AML-193 (cell line): Measurements from ENCODE around the gene KCNK4.

Source experiments
- DNase-seq, 2 experiments: peaks; one replicate each; lab custom pipeline; 2025; lab: John Stamatoyannopoulos, UW

KCNK4 gene

DNA sequence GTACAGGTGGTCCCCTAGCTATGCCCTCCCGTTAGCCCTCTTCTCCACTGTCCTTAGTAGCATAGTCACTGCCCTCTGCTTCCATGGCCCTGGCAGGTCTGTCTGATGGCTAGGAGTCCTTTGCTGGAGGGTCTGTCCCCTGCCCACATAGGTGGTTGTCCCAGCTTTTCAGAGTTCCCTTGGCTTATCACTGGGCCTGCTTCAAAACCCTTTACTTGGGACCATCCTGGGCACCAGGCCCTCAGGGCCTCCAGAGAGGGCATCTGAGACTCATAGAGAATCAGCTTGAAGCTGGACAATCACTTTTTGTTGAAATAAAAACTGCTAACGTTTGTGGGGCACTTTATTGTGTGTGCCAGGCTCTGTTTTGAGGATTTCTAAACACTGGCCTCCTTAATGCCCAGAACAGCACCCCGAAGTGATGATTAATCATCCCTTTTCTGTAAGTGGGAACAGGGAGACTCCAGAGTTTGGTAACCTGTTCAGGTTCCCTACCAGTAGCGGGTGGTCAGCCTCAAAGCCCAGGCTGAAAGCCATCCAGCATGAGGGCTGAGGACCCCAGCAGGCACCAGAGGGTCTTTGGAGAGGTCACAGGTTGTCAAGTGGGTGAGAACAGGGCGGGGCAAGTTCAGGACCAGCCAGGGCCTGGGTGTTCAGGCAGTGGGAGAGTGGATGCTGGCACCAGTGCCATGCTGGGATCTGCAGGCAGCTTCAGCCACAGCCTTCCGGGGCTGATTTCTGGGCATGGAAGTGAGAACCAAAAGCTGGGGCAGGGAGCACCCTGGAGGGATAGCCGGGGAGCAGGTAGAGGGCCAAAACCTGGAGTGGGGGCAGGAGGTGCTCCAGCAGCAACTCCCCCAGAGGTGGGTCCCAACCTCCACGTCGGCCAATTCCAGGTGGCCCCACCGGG, 495 bp upstream of the KCNK4 start:
- no peak for DNase-seq

DNA sequence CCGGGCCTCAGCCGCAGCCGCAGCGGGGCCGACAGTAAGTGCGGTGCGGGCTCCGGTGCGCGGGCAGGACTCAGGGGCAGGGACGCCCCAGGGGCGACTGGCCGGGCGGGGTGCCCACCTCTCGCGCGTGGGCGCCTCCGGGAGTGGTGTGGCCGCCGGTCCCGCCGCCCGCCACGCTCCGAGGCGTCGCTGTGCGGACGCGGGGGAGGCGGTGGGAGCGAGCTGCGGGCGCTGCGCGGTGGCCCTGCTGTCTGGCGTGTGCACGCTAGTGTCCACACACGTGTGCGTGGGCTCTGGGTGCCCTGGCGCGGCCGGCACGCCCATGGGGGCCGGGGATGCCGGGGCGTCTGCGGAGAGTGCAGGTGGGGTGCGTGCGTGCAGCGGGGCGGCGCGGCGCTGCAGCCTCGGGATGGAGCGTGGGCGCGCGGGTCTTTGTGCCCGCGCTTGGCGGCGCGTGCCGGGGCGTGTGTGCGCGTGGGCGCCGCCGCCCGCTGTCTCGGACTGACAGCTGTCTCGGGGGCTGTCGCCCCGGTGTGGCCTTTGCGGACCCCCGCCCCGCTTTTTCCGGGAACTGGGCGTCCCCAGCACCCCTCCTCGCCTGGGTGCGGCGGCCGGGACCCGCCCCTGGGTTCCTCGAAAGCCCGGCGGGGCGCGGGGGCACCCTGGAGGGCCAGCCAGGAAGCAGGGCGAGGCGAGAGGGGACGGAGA, 804 bp downstream of the KCNK4 start:
- no peak for DNase-seq

GRCh38 chr11:64292460-64293254, 1.6 kb downstream of the KCNK4 start:
- no peak for DNase-seq

DNA sequence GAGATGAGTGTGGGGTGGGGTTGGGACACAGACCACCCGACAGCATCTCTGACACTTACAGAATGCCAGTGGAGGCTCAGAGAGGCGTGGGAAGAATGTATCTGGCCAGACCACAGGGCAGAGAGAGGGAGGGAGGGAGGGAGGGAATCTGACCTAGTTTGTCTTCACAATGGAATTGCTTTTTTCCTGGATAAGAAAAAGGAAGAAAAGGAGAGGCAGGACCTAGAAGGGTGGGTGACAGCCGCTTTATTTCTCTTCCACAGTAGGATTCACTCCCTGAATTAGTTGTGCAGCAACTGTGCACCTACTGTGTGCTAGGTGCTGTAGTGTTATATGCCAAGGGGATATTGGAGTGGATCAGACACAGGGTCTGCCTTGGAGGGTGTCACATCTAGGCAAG, 3.7 kb downstream of the KCNK4 start:
- no peak for DNase-seq

GRCh38 chr11:64295760-64296159, 4.7 kb downstream of the KCNK4 start:
- DNase-seq: no peak

GRCh38 chr11:64296236-64296635, 5.1 kb downstream of the KCNK4 start:
- no peak for DNase-seq

DNA sequence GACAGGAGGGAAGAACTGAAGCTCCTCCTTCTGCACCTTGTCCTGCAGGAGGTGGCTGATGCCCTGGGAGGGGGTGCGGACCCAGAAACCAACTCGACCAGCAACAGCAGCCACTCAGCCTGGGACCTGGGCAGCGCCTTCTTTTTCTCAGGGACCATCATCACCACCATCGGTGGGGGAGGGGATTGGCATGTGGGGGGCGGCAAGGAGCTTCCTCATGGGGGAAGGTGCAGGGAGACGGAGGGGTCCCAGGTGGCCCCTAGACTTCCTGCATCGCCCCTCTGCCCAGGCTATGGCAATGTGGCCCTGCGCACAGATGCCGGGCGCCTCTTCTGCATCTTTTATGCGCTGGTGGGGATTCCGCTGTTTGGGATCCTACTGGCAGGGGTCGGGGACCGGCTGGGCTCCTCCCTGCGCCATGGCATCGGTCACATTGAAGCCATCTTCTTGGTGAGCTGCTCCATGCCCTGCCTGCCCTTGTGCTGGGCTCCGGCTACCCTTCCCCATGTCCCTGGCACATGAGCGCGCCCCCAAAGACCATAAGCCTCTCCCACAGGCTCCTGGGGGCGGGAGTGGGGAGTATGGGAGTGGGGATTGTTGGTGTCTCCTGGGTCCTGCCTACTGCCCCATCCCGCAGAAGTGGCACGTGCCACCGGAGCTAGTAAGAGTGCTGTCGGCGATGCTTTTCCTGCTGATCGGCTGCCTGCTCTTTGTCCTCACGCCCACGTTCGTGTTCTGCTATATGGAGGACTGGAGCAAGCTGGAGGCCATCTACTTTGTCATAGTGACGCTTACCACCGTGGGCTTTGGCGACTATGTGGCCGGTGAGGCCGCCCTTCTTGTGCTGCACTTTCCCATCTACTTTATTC, 6.0 kb downstream of the KCNK4 start:
- DNase-seq: no peak

DNA sequence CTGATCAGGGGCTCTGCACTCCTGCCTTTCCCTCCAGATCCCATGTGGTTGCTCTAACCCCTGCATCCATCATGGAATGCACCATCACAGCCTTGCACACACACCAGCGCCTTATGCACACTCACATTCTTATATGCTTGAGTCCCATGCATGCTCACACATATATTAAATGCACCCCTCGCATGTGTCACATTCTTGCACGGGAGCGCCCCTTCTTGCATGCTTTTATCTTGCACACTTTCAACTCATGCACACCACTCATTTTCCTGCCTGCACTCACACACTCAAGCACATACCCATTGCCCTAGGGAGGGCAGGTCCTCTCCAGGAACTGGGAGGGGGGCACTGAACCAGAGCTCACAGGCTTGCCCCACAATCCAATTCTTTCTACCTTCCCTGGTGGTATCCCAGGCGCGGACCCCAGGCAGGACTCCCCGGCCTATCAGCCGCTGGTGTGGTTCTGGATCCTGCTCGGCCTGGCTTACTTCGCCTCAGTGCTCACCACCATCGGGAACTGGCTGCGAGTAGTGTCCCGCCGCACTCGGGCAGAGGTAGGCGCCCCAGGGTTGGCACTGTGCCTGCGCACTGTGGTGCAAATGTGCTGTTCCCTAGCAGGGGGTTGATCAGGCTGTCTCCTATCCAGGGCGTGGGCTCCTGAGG, 6.7 kb downstream of the KCNK4 start:
- no peak for DNase-seq

DNA sequence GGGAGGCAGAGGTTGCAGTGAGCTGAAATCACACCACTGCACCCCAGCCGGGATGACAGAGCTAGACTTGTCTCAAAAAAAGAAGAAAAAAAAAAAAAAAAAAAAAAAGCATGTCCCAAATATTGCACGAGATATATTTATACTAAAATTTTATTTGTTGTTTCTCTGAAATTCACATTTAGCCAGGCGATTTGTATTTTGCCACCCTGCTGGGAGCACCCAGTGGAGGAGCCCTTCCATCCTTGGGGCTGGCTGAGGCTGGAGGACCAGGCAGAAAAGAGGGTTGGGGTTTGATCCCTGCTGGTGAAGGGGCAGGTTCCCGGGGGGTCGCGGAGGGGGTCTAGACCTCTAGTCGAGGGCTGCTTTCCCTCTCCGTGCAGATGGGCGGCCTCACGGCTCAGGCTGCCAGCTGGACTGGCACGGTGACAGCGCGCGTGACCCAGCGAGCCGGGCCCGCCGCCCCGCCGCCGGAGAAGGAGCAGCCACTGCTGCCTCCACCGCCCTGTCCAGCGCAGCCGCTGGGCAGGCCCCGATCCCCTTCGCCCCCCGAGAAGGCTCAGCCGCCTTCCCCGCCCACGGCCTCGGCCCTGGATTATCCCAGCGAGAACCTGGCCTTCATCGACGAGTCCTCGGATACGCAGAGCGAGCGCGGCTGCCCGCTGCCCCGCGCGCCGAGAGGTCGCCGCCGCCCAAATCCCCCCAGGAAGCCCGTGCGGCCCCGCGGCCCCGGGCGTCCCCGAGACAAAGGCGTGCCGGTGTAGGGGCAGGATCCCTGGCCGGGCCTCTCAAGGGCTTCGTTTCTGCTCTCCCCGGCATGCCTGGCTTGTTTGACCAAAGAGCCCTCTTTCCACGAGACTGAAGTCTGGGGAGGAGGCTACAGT, 8.1 kb downstream of the KCNK4 start:
- no peak for DNase-seq

GRCh38 chr11:64299847-64300648, 8.9 kb downstream of the KCNK4 start, which contains the start of gene CATSPERZ:
Gene CATSPERZ (plus strand): TSS chr11:64300358. CDS start chr11:64300411, 53 bp downstream.
- DNase-seq: no peak

DNA sequence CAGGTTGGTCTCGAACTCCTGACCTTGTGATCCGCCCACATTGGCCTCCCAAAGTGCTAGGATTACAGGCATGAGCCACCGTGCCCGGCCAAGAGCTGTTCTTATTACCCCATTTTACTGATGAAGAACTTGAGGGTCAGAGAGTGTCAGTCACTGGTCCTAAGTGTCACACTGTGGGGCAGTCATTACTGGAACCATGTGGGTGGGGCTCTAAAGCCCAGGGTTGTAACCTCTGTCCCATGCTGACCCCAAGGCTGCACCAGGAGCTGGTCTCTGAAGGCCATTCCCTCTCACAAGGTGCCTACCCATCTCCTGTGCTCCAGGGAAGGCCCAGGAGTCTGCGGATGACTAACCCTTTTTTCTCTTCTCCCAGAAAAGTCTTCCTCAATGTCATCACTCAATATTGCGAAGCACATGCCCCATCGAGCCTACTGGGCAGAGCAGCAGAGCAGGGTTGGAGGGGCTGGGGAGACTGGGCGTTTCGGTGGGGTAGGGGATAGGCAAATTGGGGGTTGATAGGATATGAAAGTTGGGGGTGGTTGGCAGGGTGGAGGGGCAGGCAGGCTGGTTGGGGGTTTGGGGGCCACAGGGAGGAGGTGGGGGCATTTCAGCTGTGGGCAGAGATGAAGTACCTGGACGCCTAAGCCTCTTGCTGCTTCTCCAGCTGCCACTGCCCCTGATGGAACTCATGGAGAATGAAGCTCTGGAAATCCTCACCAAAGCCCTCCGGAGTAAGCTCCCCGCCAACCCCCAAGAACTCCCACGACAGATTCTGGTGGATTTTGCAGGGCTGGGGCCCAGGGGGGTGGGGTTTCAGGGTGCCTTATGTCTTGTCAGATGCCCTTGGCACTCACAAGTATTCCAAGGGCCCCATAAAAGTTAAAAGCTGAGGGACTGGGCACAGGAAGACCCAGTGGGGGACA, 12.3 kb downstream of the KCNK4 start:
- no peak for DNase-seq

GRCh38 chr11:64304032-64304315, 12.9 kb downstream of the KCNK4 start:
- DNase-seq: no peak

GRCh38 chr11:64304316-64305072, 13.4 kb downstream of the KCNK4 start:
- peak; percentile 77 to 89 for DNase-seq

GRCh38 chr11:64305075-64305690, 14.1 kb downstream of the KCNK4 start, which contains the start of gene ESRRA:
Gene ESRRA (plus strand): TSS chr11:64305524. CDS start chr11:64307180, 1,656 bp downstream.
- peak; percentile 99 for DNase-seq

DNA sequence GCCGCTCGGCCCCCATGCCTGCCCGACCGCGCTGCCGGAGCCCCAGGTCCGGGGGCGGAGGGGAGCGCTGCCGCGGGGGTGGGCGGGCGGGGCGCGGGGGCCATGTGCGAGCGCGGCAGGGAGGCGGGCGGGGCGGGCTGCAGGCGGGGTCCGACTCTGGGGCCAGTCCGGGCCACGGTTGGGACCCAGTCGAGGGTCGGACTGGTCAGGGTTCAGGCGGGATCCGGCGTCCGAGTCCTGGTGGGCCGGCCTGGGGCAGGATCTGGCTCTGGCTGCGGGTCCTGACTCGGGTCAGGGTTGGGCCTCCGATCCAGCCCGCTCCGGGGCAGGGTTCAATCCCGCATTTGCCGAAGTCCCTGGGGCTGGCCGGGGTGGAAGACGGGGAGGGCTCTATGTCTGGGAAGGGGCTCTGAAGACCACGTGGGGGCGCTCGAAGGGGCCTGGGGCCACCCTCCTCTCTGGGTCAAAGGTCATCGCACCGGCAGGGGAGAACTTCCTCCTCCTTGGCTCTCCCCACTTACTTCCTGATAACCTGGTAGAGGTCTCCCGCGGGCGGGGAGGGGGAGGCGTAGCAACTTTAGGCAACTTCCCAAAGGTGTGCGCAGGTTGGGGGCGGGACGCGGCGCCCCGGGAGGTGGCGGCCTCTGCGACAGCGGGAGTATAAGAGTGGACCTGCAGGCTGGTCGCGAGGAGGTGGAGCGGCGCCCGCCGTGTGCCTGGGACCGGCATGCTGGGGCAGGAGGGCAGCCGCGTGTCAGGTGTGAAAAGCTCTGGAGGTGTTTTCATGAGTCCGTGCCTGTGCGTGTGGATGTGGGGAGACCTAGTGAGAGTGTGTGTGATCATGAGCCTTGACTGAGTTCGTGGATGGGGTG, 14.8 kb downstream of the KCNK4 start:
- DNase-seq: peak; percentile 55 to 61

- no peak for DNase-seq
Measured at GRCh38 chr11:64306563-64306875, 15.4 kb downstream of the KCNK4 start.
